ENCODE results near the gene TTLL8. TPM values are rescaled to one million over a fixed set of nuclear protein-coding genes. Genes with fewer than 3 reads are reported as not detected.

TTLL8 gene
- total RNA-seq, 1 experiment from 2014 or later, result not detected

GRCh38 chr22:49979587-49980264 is 78.4 kb downstream of the TTLL8 start:
- ATAC-seq, result peak; percentile 53; the same call in 1 of the 2 replicates
- Histone ChIP-seq H3K4me2 (ENCODE audit: low read length) (no peak overlapping the region), H3K27me3 (ENCODE audit: low read length) (no peaks in the 10 kb centered on the region), H3K27ac (ENCODE audit: low read length) (no peak overlapping the region), H3K4me1 (ENCODE audit: insufficient read depth, low read length) (no peaks in the 10 kb centered on the region), H3F3A (ENCODE audit: low read length, unreplicated experiment) (no peaks in the 10 kb centered on the region), H2AFZ (ENCODE audit: low read length) (no peak overlapping the region), H3K9me3 (ENCODE audit: low read length) (no peaks in the 10 kb centered on the region), H3K9me2 (replicated peaks; ENCODE audit: low read length) (no peaks in the 10 kb centered on the region), H3K79me2 (ENCODE audit: low read length) (no peaks in the 10 kb centered on the region), H3K36me3 (ENCODE audit: low read depth, low read length) (no peaks in the 10 kb centered on the region), H3K9ac (ENCODE audit: low read length) (no peak overlapping the region), H4K20me1 (ENCODE audit: low read length) (no peaks in the 10 kb centered on the region), H3K4me3 (ENCODE audit: low read length) (no peak overlapping the region)
- intact Hi-C loops (cut with micrococcal nuclease), result loop anchor here (10.0 kb wide), 1 partner anchor 55 kb away; no protein-coding TSS in a partner anchor
- TF ChIP-seq EZH2phosphoT487 (IDR thresholded peaks at IDR 0.05; ENCODE audit: borderline replicate concordance, low read length), result no peak
- TF ChIP-seq, protein P1, sequence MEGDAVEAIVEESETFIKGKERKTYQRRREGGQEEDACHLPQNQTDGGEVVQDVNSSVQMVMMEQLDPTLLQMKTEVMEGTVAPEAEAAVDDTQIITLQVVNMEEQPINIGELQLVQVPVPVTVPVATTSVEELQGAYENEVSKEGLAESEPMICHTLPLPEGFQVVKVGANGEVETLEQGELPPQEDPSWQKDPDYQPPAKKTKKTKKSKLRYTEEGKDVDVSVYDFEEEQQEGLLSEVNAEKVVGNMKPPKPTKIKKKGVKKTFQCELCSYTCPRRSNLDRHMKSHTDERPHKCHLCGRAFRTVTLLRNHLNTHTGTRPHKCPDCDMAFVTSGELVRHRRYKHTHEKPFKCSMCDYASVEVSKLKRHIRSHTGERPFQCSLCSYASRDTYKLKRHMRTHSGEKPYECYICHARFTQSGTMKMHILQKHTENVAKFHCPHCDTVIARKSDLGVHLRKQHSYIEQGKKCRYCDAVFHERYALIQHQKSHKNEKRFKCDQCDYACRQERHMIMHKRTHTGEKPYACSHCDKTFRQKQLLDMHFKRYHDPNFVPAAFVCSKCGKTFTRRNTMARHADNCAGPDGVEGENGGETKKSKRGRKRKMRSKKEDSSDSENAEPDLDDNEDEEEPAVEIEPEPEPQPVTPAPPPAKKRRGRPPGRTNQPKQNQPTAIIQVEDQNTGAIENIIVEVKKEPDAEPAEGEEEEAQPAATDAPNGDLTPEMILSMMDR (conservative IDR thresholded peaks at IDR 0.05; ENCODE audit: low read depth, low read length), result peak; percentile 71
- ChIA-PET POLR2A (ENCODE audit: unreplicated experiment) (no interaction called here), CTCF (no interaction called here)
- BruUV-seq (replicated peaks), result no TSS peak
- DNase-seq, result peak; percentile 63

DNA sequence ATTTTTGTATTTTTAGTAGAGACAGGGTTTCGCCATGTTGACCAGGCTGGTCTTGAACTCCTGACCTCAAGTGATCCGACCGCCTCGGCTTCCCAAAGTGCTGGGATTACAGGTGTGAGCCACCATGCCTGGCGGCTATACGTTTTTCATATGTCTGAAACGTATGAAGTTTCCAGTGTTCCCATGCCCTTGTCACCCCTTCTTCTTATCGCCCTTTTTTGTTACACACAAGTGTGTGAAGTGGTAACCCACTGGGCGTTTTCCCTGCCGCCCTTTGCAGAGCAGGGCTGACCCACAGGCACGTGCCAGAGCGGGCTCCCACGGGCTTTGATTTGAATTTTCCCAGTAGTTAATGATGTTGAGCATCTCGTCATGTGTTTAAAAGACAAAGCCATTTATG is 80.5 kb downstream of the TTLL8 start:
- no peak overlapping the region for H3K27ac ChIP-seq (ENCODE audit: low read length)
- ChIA-PET POLR2A (ENCODE audit: unreplicated experiment) (no interaction called here), CTCF (no interaction called here)
- no peaks in the 10 kb centered on the region for H3K9me2 ChIP-seq (replicated peaks; ENCODE audit: low read length)
- H3K4me2 ChIP-seq (ENCODE audit: low read length), result no peak overlapping the region
- no peak overlapping the region for H3K9ac ChIP-seq (ENCODE audit: low read length)
- no peak for TF ChIP-seq EZH2 (IDR thresholded peaks at IDR 0.05; ENCODE audit: low read length, unreplicated experiment)
- TF ChIP-seq, protein P1 (conservative IDR thresholded peaks at IDR 0.05; ENCODE audit: low read depth, low read length), result no peak
- no peak for TF ChIP-seq EZH2phosphoT487 (IDR thresholded peaks at IDR 0.05; ENCODE audit: borderline replicate concordance, low read length)
- H3K4me1 ChIP-seq (ENCODE audit: insufficient read depth, low read length), result no peaks in the 10 kb centered on the region
- H3K36me3 ChIP-seq (ENCODE audit: low read depth, low read length), result no peaks in the 10 kb centered on the region
- no peak overlapping the region for H3K4me3 ChIP-seq (ENCODE audit: low read length)
- H4K20me1 ChIP-seq (ENCODE audit: low read length), result no peaks in the 10 kb centered on the region
- BruUV-seq (replicated peaks), result no TSS peak
- intact Hi-C loops (cut with micrococcal nuclease), result loop anchor here (10.0 kb wide), 1 partner anchor 57 kb away; no protein-coding TSS in a partner anchor
- no peak for DNase-seq
- no peaks in the 10 kb centered on the region for H3K27me3 ChIP-seq (ENCODE audit: low read length)
- no peaks in the 10 kb centered on the region for H3K79me2 ChIP-seq (ENCODE audit: low read length)
- no peaks in the 10 kb centered on the region for H3K9me3 ChIP-seq (ENCODE audit: low read length)
- no peak for ATAC-seq
- H2AFZ ChIP-seq (ENCODE audit: low read length), result no peak overlapping the region
- H3F3A ChIP-seq (ENCODE audit: low read length, unreplicated experiment), result peaks cover 5% of the 10 kb centered on the region

DNA sequence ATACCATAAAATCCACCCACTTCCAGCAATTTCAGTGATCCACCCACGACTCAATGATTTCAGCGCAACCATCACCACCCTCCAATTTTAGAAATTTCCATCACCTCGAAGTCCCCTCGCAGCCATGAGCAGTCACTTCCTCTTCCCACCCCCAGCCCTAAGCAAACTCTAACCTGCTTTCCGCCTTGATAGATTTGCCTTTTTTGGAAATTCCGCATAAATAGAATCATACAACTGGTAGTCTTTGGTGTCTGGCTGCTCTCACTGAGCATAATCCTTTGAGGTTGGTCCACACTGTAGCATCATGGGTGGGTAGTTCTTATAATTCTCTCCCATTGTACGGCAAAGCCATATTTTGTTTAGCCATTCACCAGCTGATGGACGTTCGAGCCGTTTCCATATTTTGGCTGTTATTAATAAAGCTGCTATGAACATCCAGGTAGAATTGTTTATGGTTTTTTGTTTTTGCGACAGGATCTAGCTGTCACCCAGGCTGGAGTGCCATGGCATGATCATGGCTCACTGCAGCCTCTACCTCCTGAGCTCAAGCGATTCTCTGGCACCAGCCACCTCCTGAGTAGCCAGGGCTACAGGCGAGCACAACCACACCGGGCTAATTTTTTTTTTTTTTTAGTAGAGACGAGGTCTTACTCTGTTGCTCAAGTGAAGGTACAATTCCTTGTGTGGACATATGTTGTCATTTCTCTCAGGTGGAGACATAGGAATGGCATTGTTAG is 81.5 kb downstream of the TTLL8 start:
- POLR2A ChIA-PET (ENCODE audit: unreplicated experiment), result no interaction called here
- H3K27ac ChIP-seq (ENCODE audit: low read length), result no peak overlapping the region
- no peak for ATAC-seq

More for the DNA sequence above, 81.5 kb downstream of the TTLL8 start:
- Histone ChIP-seq H3K4me1 (ENCODE audit: insufficient read depth, low read length) (no peaks in the 10 kb centered on the region), H3K27me3 (ENCODE audit: low read length) (no peaks in the 10 kb centered on the region), H4K20me1 (ENCODE audit: low read length) (no peaks in the 10 kb centered on the region), H3K4me3 (ENCODE audit: low read length) (no peak overlapping the region), H2AFZ (ENCODE audit: low read length) (no peak overlapping the region), H3F3A (ENCODE audit: low read length, unreplicated experiment) (peaks cover 5% of the 10 kb centered on the region), H3K9me3 (ENCODE audit: low read length) (no peaks in the 10 kb centered on the region), H3K79me2 (ENCODE audit: low read length) (no peaks in the 10 kb centered on the region), H3K9ac (ENCODE audit: low read length) (no peak overlapping the region), H3K9me2 (replicated peaks; ENCODE audit: low read length) (no peaks in the 10 kb centered on the region), H3K36me3 (ENCODE audit: low read depth, low read length) (no peaks in the 10 kb centered on the region), H3K4me2 (ENCODE audit: low read length) (no peak overlapping the region)
- intact Hi-C loops (cut with micrococcal nuclease), result loop anchor here (10.0 kb wide), 1 partner anchor 58 kb away; no protein-coding TSS in a partner anchor
- TF ChIP-seq EZH2 (IDR thresholded peaks at IDR 0.05; ENCODE audit: low read length, unreplicated experiment) (no peak), EZH2phosphoT487 (IDR thresholded peaks at IDR 0.05; ENCODE audit: borderline replicate concordance, low read length) (no peak)
- TF ChIP-seq, protein P1 (conservative IDR thresholded peaks at IDR 0.05; ENCODE audit: low read depth, low read length), result no peak
- no TSS peak for BruUV-seq (replicated peaks)
- CTCF ChIA-PET, result no interaction called here
- no peak for DNase-seq

All from PC-3 (cell line).